Measurements from ENCODE around the gene SENP7.

Gene SENP7

DNA sequence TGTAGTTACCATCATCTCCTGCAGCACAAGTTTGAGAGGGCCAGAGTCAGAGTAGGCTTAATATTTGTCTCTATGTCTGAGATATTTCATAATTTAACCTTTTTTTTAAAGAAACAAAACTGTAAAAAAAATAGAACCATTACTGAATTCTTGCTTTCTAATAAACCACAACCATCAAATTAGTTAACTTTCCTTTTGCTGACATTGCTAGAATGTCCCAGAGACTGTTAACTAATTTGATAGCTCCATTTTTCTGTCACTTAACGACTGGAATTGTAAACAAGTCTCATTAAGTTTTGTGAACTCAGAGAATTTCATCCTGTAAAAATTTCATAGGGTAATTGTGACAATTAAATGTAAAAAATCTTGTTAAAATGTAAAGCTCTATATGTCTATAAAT, 228.3 kb downstream of the SENP7 start:
- no peak for DNase-seq (ENCODE audit: extremely low read depth, low read depth)
- H3K4me3 ChIP-seq (replicated peaks; ENCODE audit: low read depth, low read length) = no peak overlapping the region
- TF ChIP-seq, protein P1, sequence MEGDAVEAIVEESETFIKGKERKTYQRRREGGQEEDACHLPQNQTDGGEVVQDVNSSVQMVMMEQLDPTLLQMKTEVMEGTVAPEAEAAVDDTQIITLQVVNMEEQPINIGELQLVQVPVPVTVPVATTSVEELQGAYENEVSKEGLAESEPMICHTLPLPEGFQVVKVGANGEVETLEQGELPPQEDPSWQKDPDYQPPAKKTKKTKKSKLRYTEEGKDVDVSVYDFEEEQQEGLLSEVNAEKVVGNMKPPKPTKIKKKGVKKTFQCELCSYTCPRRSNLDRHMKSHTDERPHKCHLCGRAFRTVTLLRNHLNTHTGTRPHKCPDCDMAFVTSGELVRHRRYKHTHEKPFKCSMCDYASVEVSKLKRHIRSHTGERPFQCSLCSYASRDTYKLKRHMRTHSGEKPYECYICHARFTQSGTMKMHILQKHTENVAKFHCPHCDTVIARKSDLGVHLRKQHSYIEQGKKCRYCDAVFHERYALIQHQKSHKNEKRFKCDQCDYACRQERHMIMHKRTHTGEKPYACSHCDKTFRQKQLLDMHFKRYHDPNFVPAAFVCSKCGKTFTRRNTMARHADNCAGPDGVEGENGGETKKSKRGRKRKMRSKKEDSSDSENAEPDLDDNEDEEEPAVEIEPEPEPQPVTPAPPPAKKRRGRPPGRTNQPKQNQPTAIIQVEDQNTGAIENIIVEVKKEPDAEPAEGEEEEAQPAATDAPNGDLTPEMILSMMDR (IDR thresholded peaks at IDR 0.05; ENCODE audit: low read depth, low read length, missing control alignments) = no peak

DNA sequence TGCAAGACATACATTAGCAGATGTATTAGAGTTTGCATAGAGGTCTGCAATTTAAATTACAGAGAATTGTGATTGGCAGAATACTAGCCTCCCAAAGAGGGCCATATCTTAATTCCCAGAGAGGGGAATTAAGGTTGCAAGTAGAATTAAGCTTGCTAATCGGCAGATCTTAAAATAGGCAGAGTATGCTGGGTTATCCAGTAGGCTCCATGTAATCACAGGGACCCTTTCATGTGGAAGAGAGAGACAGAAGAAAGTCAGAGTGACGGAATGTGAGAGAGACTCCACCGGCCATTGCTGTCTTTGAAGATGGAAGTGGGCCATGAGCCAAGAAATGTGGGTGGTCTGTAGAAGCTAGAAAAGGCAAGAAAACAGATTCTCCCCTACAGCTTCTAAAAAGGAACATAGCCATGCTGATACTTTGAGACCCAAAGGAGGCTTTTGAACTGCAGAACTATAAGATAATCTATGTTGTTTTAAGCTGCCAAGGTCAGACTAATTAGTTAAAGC, 231.4 kb downstream of the SENP7 start:
- TF ChIP-seq, protein P1 (IDR thresholded peaks at IDR 0.05; ENCODE audit: low read depth, low read length, missing control alignments) = no peak
- no peak overlapping the region for H3K4me3 ChIP-seq (replicated peaks; ENCODE audit: low read depth, low read length)
- no peak for DNase-seq (ENCODE audit: extremely low read depth, low read depth)

DNA sequence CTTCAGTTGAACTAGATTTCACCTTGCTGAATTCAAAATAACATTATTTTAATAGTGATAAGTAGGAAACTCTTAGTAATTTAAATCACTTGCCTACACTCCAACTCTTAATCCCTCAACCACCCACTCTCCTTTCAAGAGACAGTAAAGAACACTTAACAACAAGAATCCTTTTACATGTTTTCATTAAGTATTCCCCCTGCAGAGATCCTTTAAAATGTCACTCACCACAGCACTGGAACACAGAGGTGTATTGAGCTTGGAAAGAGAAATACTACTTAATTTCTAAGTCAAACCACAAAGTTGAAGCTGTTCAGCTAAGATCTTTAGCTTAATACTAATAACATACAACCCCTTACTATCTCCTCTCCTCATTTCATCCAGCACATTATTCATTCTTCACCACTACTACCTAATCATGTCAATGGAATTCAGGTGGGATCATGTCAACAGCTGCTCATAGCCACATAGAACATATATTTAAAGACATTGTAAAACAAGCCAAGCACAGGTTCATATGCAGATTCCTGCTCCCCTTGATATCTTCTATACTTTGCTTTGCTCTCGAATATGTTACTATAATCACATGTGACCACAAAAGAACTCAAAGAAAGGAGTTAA, 233.1 kb downstream of the SENP7 start:
- TF ChIP-seq, protein P1 (IDR thresholded peaks at IDR 0.05; ENCODE audit: low read depth, low read length, missing control alignments) = no peak
- no peak overlapping the region for H3K4me3 ChIP-seq (replicated peaks; ENCODE audit: low read depth, low read length)
- no peak for DNase-seq (ENCODE audit: extremely low read depth, low read depth)

DNA sequence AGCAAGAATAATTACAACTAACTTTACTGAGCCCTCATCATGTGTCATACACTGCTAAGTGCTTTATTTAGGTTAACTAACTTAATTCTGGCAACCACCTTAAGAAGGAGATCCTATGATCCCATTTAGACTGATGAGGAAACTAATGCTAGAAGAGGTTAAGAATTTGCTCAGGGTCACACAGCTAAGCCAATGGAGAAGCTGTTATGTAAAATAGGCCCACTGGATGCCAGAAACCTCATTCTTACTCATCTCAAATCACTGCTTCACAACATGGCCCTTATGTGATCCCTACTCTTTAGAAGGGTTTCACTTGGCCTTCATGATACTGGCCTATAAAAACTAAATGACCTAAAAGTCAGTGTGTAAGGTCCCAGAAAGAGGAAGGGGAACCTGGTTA, 233.8 kb downstream of the SENP7 start:
- DNase-seq (ENCODE audit: extremely low read depth, low read depth) = no peak
- no peak overlapping the region for H3K4me3 ChIP-seq (replicated peaks; ENCODE audit: low read depth, low read length)
- TF ChIP-seq, protein P1 (IDR thresholded peaks at IDR 0.05; ENCODE audit: low read depth, low read length, missing control alignments) = no peak

DNA sequence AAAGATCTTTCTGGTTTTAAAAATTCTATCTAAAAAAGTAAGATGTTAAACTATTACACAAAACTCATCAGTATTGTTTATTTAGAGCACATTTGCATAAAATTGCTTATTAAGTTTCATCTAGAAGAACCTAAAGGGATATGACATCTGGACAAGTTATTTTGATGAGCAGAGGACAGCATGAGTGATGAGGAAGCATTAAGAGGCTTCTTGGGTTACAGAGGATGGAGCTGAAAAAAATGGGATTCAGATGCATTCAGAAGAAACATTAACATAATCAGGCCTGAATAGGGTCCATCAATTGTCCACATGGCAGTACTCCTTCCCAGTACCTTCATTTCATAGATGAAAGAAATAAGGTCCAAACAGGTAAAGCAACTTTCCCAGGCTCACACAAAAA, 234.3 kb downstream of the SENP7 start:
- TF ChIP-seq, protein P1 (IDR thresholded peaks at IDR 0.05; ENCODE audit: low read depth, low read length, missing control alignments) = no peak
- H3K4me3 ChIP-seq (replicated peaks; ENCODE audit: low read depth, low read length) = no peak overlapping the region
- DNase-seq (ENCODE audit: extremely low read depth, low read depth) = no peak

Measured in HFF-Myc (cell line).